ENCODE results near the gene SARDH.

Gene SARDH

GRCh38 chr9:133653638-133654037 lies 84.5 kb downstream of the SARDH start:
- DNase-seq (ENCODE audit: low read depth in 3 of 3, low spot score in 1 of 3) = no peak

- DNase-seq (ENCODE audit: low read depth in 3 of 3, low spot score in 1 of 3) = no peak
Observed at GRCh38 chr9:133650026-133650425, 88.1 kb downstream of the SARDH start.

GRCh38 chr9:133649194-133649593 lies 89.0 kb downstream of the SARDH start:
- no peak for DNase-seq (ENCODE audit: low read depth in 3 of 3, low spot score in 1 of 3)

- no peak for DNase-seq (ENCODE audit: low read depth in 3 of 3, low spot score in 1 of 3)
Observed at GRCh38 chr9:133647765-133648469, 90.2 kb downstream of the SARDH start.

- DNase-seq (ENCODE audit: low read depth in 3 of 3, low spot score in 1 of 3) = no peak
Observed at GRCh38 chr9:133647148-133647547, 91.0 kb downstream of the SARDH start.

GRCh38 chr9:133645021-133645765 lies 93.0 kb downstream of the SARDH start:
- DNase-seq (ENCODE audit: low read depth in 3 of 3, low spot score in 1 of 3) = no peak

- DNase-seq (ENCODE audit: low read depth in 3 of 3, low spot score in 1 of 3) = no peak
Observed at GRCh38 chr9:133643978-133644760, 94.0 kb downstream of the SARDH start.

GRCh38 chr9:133643362-133643755 lies 94.8 kb downstream of the SARDH start:
- no peak for DNase-seq (ENCODE audit: low read depth in 3 of 3, low spot score in 1 of 3)

GRCh38 chr9:133642708-133643361 lies 95.3 kb downstream of the SARDH start:
- DNase-seq (ENCODE audit: low read depth in 3 of 3, low spot score in 1 of 3) = no peak

GRCh38 chr9:133641861-133642595 lies 96.1 kb downstream of the SARDH start:
- no peak for DNase-seq (ENCODE audit: low read depth in 3 of 3, low spot score in 1 of 3)

GRCh38 chr9:133641396-133641655 lies 96.8 kb downstream of the SARDH start:
- no peak for DNase-seq (ENCODE audit: low read depth in 3 of 3, low spot score in 1 of 3)

GRCh38 chr9:133640580-133641395 lies 97.4 kb downstream of the SARDH start:
- no peak for DNase-seq (ENCODE audit: low read depth in 3 of 3, low spot score in 1 of 3)

GRCh38 chr9:133640160-133640559 lies 98.0 kb downstream of the SARDH start:
- no peak for DNase-seq (ENCODE audit: low read depth in 3 of 3, low spot score in 1 of 3)

- DNase-seq (ENCODE audit: low read depth in 3 of 3, low spot score in 1 of 3) = no peak
Observed at GRCh38 chr9:133639613-133640012, 98.5 kb downstream of the SARDH start.

GRCh38 chr9:133638711-133639110 lies 99.4 kb downstream of the SARDH start:
- no peak for DNase-seq (ENCODE audit: low read depth in 3 of 3, low spot score in 1 of 3)

- no peak for DNase-seq (ENCODE audit: low read depth in 3 of 3, low spot score in 1 of 3)
Observed at GRCh38 chr9:133638076-133638475, 100.1 kb downstream of the SARDH start.

GRCh38 chr9:133637451-133638055 lies 100.6 kb downstream of the SARDH start:
- no peak for DNase-seq (ENCODE audit: low read depth in 3 of 3, low spot score in 1 of 3)

GRCh38 chr9:133636902-133637301 lies 101.2 kb downstream of the SARDH start:
- DNase-seq (ENCODE audit: low read depth in 3 of 3, low spot score in 1 of 3) = no peak
